ENCODE data around the gene TNRC6C.

DNA sequence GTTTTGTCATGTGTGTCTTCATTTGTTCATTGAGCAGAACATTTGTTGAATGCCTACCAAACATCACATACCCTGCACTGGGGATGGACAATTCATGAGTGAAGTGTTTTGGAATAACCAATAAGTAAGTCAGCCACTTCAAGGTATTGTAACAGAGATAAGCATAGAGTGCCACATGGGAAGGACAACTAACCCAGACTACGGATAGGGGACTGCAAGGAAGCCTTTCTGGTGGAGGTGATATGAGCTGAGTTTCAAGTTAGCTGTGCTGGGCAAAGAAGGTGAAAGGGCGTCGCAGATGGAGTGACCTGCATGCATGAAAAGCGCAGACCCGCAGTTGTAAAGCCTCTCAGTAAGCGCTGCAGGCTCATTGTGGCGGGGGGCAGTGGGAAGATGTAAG is 78.8 kb downstream of the TNRC6C start:
- TF ChIP-seq CTCF (IDR thresholded peaks at IDR 0.05) (no peak), POLR2A (IDR thresholded peaks at IDR 0.05) (no peak)
